Measurements from ENCODE around the gene FAM117B. TPM values are rescaled to one million over a fixed set of nuclear protein-coding genes. Genes with fewer than 3 reads are reported as not detected.

Gene FAM117B
- total RNA-seq, 1 donor from 2014 or later, result 2.4 TPM

Other genes starting within 250 kb of the FAM117B start
- 4.6 TPM for gene ICA1L, start 236.8 kb downstream of the FAM117B start, total RNA-seq

Measured in Right ventricle myocardium inferior (tissue), 1 donor.